HCT116 (cell line): Measurements from ENCODE around the gene TFAP2D. TPM values are rescaled to one million over a fixed set of nuclear protein-coding genes. Genes with fewer than 3 reads are reported as not detected.

ENCODE experiments used
- ATAC-seq: fragments of 200-7000 bp; cut with Tn5 transposase; 2 replicates; pipeline ENCODE4 v1.9.1; 2020; ENCODE audit warnings: mild to moderate bottlenecking, moderate library complexity
- BruUV-seq: library from RNA; stranded (reverse); fragments of 400-500 nt; replicated peaks from 2 replicates; lab custom pipeline; 2021; lab: Mats Ljungman, UMichigan
- CTCF ChIA-PET: fragments of 300-600 bp; sonication (Branson Sonifier 250); formaldehyde crosslinking; loops from one replicate; lab custom pipeline; 2021; ENCODE audit warnings: antibody characterized with exemption; lab: Charles Lee
- POLR2A ChIA-PET: fragments of 300-600, 350-600 bp; sonication (Branson Sonifier 250); formaldehyde crosslinking; loops from one replicate; lab custom pipeline; 2021; ENCODE audit warnings: antibody characterized with exemption; lab: Charles Lee
- RAD21 ChIA-PET, 2 experiments: fragments of 300-600 bp; sonication (Branson Sonifier 250); formaldehyde crosslinking; loops; one replicate each; lab custom pipeline; 2023; ENCODE audit warnings: low total read pairs in 2 of 2; ENCODE audit not compliant: uncharacterized antibody in 2 of 2, unreplicated experiment in 2 of 2, low non-redundant PET in 1 of 2; lab: Charles Lee
- DNase-seq: peaks from one replicate; pipeline ENCODE4 v3.0.0-alpha.2; 2010; ENCODE audit warnings: low read depth, low spot score
- H2AFZ ChIP-seq: fragments of 200-600 bp; shearing (Covaris generic), sonication (generic); 2 replicates; pipeline ENCODE4 v1.6.1; 2017; ENCODE audit warnings: low read depth, mixed run types, mixed read lengths, antibody characterized with exemption, low read length; ENCODE audit not compliant: poor library complexity, severe bottlenecking
- H3K27ac ChIP-seq: 2 replicates; pipeline ENCODE4 v1.5.1; 2012; ENCODE audit warnings: low read depth, low read length
- H3K27me3 ChIP-seq: fragments of 200-600 bp; sonication (generic); 2 replicates; pipeline ENCODE4 v1.6.1; 2016; ENCODE audit warnings: mixed run types, low read length, mixed read lengths; ENCODE audit not compliant: insufficient read depth
- H3K36me3 ChIP-seq, 2 experiments: fragments of 200-500 bp in 1 of 2; fragments of 200-600 bp in 1 of 2; sonication (Bioruptor generic) in 1 of 2; sonication (generic) in 1 of 2; 2 replicates each; pipeline versions ENCODE4 v1.5.1 to v1.6.1; 2014 to 2016; ENCODE audit warnings: low read length in 2 of 2, inconsistent platforms in 1 of 2, mixed read lengths in 1 of 2, mixed run types in 1 of 2; ENCODE audit not compliant: insufficient read depth in 2 of 2, control insufficient read depth in 1 of 2
- H3K4me1 ChIP-seq, 2 experiments: fragments of 200-600 bp in 1 of 2; sonication (generic) in 1 of 2; 2 replicates each; pipeline versions ENCODE4 v1.5.1 to v1.6.1; 2012 to 2017; ENCODE audit warnings: low read length in 2 of 2, inconsistent platforms in 1 of 2, mild to moderate bottlenecking in 1 of 2, mixed read lengths in 1 of 2, mixed run types in 1 of 2, moderate library complexity in 1 of 2; ENCODE audit not compliant: insufficient read depth in 2 of 2, control insufficient read depth in 1 of 2
- H3K4me2 ChIP-seq: fragments of 200-600 bp; sonication (generic); 2 replicates; pipeline ENCODE4 v1.6.1; 2017; ENCODE audit warnings: mixed run types, low read length, mixed read lengths
- H3K4me3 ChIP-seq, 2 experiments: fragments of 200-600 bp in 1 of 2; sonication (generic) in 1 of 2; replicated peaks in 1 of 2; 2 replicates each; pipeline ENCODE4 v1.5.1; 2011 to 2016; ENCODE audit warnings: low read length in 2 of 2, control low read depth in 1 of 2, low read depth in 1 of 2, mild to moderate bottlenecking in 1 of 2, mixed read lengths in 1 of 2, mixed run types in 1 of 2
- H3K79me2 ChIP-seq: fragments of 200-600 bp; sonication (generic); 2 replicates; pipeline ENCODE4 v1.6.1; 2017; ENCODE audit warnings: mild to moderate bottlenecking, mixed run types, low read length, moderate library complexity, mixed read lengths; ENCODE audit not compliant: insufficient read depth
- H3K9ac ChIP-seq: fragments of 200-600 bp; sonication (generic); 2 replicates; pipeline ENCODE4 v1.6.1; 2016; ENCODE audit warnings: low read length, mixed read lengths
- H3K9me2 ChIP-seq: fragments of 200-600 bp; sonication (generic), shearing (Covaris generic); 2 replicates; pipeline ENCODE4 v1.6.1; 2017; ENCODE audit warnings: mixed run types, mild to moderate bottlenecking, moderate library complexity; ENCODE audit not compliant: insufficient read depth
- H3K9me3 ChIP-seq, 2 experiments: fragments of 200-500 bp in 1 of 2; fragments of 200-600 bp in 1 of 2; sonication (Bioruptor generic) in 1 of 2; sonication (generic) in 1 of 2; 2 replicates each; pipeline ENCODE4 v1.6.1; 2014 to 2017; ENCODE audit warnings: low read length in 2 of 2, mixed read lengths in 2 of 2, inconsistent platforms in 1 of 2, low read depth in 1 of 2, mild to moderate bottlenecking in 1 of 2, mixed run types in 1 of 2, moderate library complexity in 1 of 2; ENCODE audit not compliant: control insufficient read depth in 1 of 2, insufficient read depth in 1 of 2
- H4K20me1 ChIP-seq: fragments of 200-600 bp; sonication (generic), shearing (Covaris generic); 2 replicates; pipeline ENCODE4 v1.6.1; 2017; ENCODE audit warnings: mixed run types, mild to moderate bottlenecking, moderate library complexity; ENCODE audit not compliant: insufficient read depth
- CBX3 ChIP-seq: IDR thresholded peaks from 2 replicates; pipeline ENCODE4 v1.6.1; 2012; ENCODE audit warnings: low read depth
- CEBPB ChIP-seq: IDR thresholded peaks from 2 replicates; pipeline ENCODE4 v1.6.1; 2012; ENCODE audit warnings: low read depth
- CTCF ChIP-seq, 3 experiments: fragments of 200-600 bp in 1 of 3; sonication (generic) in 1 of 3; IDR thresholded peaks in 2 of 3; conservative IDR thresholded peaks in 1 of 3; 2 replicates each; pipeline ENCODE4 v1.5.1; 2012 to 2017; ENCODE audit warnings: low read depth in 2 of 3, low read length in 2 of 3, antibody characterized with exemption in 1 of 3, borderline replicate concordance in 1 of 3, control low read depth in 1 of 3, mild to moderate bottlenecking in 1 of 3, mixed read lengths in 1 of 3, mixed run types in 1 of 3, moderate library complexity in 1 of 3; ENCODE audit not compliant: insufficient read depth in 1 of 3
- EGR1 ChIP-seq: IDR thresholded peaks from 2 replicates; pipeline ENCODE4 v1.6.1; 2012; ENCODE audit warnings: low read depth
- EZH2 ChIP-seq: fragments of 200-600 bp; sonication (generic); IDR thresholded peaks from 2 replicates; pipeline ENCODE4 v1.6.1; 2017; ENCODE audit warnings: antibody characterized with exemption, mixed run types
- EZH2phosphoT487 ChIP-seq: fragments of 200-600 bp; IDR thresholded peaks from 2 replicates; pipeline ENCODE4 v1.6.1; 2018; ENCODE audit warnings: antibody characterized with exemption, borderline replicate concordance
- JUND ChIP-seq: IDR thresholded peaks from 2 replicates; pipeline ENCODE4 v1.6.1; 2012
- POLR2AphosphoS5 ChIP-seq: IDR thresholded peaks from 2 replicates; pipeline ENCODE4 v1.6.1; 2011; ENCODE audit warnings: mild to moderate bottlenecking, low read depth, low read length, moderate library complexity
- RAD21 ChIP-seq: IDR thresholded peaks from 2 replicates; pipeline ENCODE4 v1.6.1; 2012; ENCODE audit warnings: low read depth, mild to moderate bottlenecking
- SIN3A ChIP-seq: IDR thresholded peaks from 2 replicates; pipeline ENCODE4 v1.6.1; 2012; ENCODE audit warnings: low read depth
- SP1 ChIP-seq: IDR thresholded peaks from 2 replicates; pipeline ENCODE4 v1.6.1; 2012; ENCODE audit warnings: low read depth
- SRF ChIP-seq: IDR thresholded peaks from 2 replicates; pipeline ENCODE4 v1.6.1; 2012; ENCODE audit warnings: low read depth
- TCF7L2 ChIP-seq: IDR thresholded peaks from 2 replicates; pipeline ENCODE4 v1.7.0; 2011; ENCODE audit warnings: borderline replicate concordance, inconsistent platforms; ENCODE audit not compliant: insufficient read depth, insufficient read length; ENCODE audit errors: extremely low read depth
- YY1 ChIP-seq: IDR thresholded peaks from 2 replicates; pipeline ENCODE4 v1.6.1; 2011; ENCODE audit warnings: low read length, low read depth, moderate library complexity, mild to moderate bottlenecking; ENCODE audit not compliant: insufficient replicate concordance; ENCODE audit errors: extremely low read depth
- ZBTB33 ChIP-seq: IDR thresholded peaks from 2 replicates; pipeline ENCODE4 v1.6.1; 2011; ENCODE audit warnings: mild to moderate bottlenecking, low read length, moderate library complexity; ENCODE audit not compliant: insufficient replicate concordance; ENCODE audit errors: extremely low read depth
- ZFX ChIP-seq: fragments of 450-650 bp; IDR thresholded peaks from 2 replicates; pipeline ENCODE4 v1.6.1; 2017
- intact Hi-C: fragments of 100-400 bp; cut with micrococcal nuclease; formaldehyde crosslinking; loops from 2 replicates; pipeline ENCODE4 v1.10.0; 2022
- total RNA-seq: library from RNA; stranded (reverse); gene quantifications from one replicate; pipeline ENCODE4 v1.2.1, GENCODE V29; 2021; ENCODE audit not compliant: unreplicated experiment
- TF ChIP-seq, protein P1 (sequence below): IDR thresholded peaks from 2 replicates; pipeline ENCODE4 v1.6.1; 2012
- TF ChIP-seq, protein P2 (sequence below): IDR thresholded peaks from 2 replicates; pipeline ENCODE4 v1.6.1; 2012

The TFAP2D gene
- total RNA-seq, 1 experiment from 2014 or later, result not detected

DNA sequence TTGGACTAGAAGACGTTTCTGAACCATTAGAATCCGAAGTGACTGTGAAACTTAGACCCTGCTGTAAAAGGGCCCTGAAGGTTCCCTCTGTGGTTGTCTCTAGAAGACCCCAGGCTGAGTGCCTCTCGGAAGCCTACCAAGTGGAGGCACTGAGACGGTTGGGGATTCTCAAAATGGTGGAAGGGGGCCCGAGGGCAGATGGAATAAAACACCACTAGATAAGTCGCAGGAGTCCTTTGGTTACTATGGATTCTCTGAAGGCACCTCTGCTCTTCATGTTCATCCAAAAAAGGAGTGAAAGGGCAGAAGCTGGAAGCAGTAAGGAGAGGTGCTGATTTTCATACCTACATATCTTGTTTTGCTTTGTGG lies 4.0 kb upstream of the TFAP2D start (continued):
- TF ChIP-seq CTCF (IDR thresholded peaks at IDR 0.05 in 2 of 3, conservative IDR thresholded peaks at IDR 0.05 in 1 of 3; ENCODE audit: borderline replicate concordance in 1 of 3, insufficient read depth in 1 of 3, low read depth in 2 of 3, low read length in 2 of 3) (no peak), SP1 (no peak), EGR1 (no peak)
- TF ChIP-seq, protein P1, sequence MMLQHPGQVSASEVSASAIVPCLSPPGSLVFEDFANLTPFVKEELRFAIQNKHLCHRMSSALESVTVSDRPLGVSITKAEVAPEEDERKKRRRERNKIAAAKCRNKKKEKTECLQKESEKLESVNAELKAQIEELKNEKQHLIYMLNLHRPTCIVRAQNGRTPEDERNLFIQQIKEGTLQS, result no peak

- no peak overlapping the region for H3K9ac ChIP-seq
- ChIA-PET CTCF (no interaction called here), RAD21 (no interaction called here), POLR2A (no interaction called here)
- no peaks in the 10 kb centered on the region for H3K9me2 ChIP-seq
- ATAC-seq (no peak), DNase-seq (no peak)
- no peaks in the 10 kb centered on the region for H3K79me2 ChIP-seq
- BruUV-seq, result no TSS peak
- H4K20me1 ChIP-seq, result no peaks in the 10 kb centered on the region
- H2AFZ ChIP-seq, result no peak overlapping the region
- H3K36me3 ChIP-seq, result no peaks in the 10 kb centered on the region
- H3K4me2 ChIP-seq, result no peak overlapping the region
- intact Hi-C loops, result no loop called here
- no peak overlapping the region for H3K4me3 ChIP-seq
- no peaks in the 10 kb centered on the region for H3K27me3 ChIP-seq
- TF ChIP-seq JUND (no peak), CBX3 (no peak), POLR2AphosphoS5 (no peak), RAD21 (no peak), ZBTB33 (no peak), TCF7L2 (no peak), EZH2 (no peak), CEBPB (no peak), SP1 (no peak), EZH2phosphoT487 (no peak), YY1 (no peak), SIN3A (no peak), SRF (no peak), ZFX (no peak)
- TF ChIP-seq, protein P2, sequence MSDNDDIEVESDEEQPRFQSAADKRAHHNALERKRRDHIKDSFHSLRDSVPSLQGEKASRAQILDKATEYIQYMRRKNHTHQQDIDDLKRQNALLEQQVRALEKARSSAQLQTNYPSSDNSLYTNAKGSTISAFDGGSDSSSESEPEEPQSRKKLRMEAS, result no peak
- TF ChIP-seq, protein P1, result no peak
- H3K27ac ChIP-seq, result no peak overlapping the region
- no peaks in the 10 kb centered on the region for H3K4me1 ChIP-seq
- H3K9me3 ChIP-seq, result peaks cover 4 to 7% of the 10 kb centered on the region in 2 experiments; a peak in 2 of 4 replicates
Observed at GRCh38 chr6:50711686-50712085, 1.6 kb upstream of the TFAP2D start.
